ENCODE data around the gene PARP3.
"Not testable (repeated sequence)": the region's sequence is repeated elsewhere in the genome, so short reads cannot be mapped to it uniquely, and the experiment has no call there.

The PARP3 gene

DNA sequence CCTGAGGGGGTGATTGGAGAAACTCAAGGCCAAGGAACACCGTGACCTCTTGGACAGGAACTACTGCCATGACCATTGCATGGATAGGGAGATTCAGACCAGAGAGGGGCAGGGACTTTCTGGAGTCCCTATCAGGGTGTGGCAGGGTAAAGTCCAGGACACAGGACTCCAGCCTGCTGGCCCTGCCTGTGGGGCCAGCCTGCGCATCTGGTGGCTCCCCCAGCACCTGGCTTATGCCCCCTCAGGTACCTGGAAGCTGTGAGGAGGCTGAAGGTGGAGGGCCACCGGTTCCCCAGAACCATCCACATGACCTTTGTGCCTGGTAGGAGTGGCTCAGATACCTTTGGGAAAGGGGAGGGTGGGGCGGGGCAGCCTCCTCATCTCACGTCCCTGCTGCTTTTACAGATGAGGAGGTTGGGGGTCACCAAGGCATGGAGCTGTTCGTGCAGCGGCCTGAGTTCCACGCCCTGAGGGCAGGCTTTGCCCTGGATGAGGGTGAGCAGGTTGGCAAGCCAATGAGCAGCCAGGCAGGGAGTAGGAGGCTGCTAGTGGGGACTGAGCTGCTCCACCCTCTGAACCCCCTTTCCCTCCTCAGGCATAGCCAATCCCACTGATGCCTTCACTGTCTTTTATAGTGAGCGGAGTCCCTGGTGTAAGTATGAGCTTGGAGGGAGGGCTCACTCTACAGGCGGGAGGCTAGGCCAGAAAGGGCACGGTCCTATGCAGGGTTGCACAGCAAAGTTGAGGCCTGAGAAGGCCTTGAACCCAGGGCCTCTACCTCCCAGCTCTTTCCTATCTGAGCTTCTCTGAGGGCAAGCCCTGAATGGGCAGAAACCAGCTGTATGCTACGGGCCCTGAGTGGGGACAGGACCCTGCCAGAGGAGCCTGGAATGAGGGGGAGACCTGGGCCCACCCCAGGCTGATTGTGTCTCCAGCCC, 44.1 kb downstream of the PARP3 start:
- DNase-seq = no peak

DNA sequence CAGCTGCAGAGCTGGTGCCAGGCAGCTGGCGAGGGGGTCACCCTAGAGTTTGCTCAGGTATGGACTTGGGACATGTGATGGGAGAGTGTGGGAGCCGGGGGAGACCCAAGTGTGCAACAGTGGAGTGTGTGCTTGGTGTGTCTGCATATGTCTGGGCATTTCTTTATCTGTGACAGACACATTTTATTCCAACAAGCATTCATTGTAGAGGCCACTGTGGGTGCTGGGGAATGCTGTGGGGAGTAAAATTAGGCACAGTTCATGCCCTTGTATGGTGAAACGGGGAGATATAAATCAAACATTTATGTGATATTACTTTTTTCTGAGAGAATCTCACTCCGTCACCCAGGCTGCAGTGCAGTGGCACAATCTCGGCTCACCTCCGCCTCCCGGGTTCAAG, 45.4 kb downstream of the PARP3 start:
- no peak for DNase-seq

DNA sequence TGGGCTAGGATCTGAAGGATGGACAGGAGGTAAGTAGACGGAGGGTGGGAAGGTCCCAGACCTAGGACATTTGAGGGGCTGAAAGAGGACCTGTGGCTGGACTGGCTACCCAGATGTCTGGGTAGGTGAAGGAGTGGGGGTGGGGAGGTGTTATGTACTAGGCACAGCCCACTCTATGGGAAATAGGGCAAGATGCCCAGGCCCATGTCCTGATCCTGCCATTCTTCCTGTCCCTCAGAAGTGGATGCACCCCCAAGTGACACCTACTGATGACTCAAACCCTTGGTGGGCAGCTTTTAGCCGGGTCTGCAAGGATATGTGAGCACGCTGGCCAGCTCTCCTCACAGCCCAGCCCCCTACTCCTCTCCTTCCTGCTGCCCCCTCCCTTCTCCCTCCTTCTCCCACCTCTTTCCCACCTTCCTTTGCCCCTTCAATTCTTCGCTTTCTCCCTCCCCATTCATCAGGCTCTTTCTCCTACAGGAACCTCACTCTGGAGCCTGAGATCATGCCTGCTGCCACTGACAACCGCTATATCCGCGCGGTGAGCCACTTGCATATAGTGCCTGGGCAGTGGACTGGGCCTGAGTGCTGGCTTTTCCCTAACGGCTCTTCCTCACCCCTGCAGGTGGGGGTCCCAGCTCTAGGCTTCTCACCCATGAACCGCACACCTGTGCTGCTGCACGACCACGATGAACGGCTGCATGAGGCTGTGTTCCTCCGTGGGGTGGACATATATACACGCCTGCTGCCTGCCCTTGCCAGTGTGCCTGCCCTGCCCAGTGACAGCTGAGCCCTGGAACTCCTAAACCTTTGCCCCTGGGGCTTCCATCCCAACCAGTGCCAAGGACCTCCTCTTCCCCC, 46.4 kb downstream of the PARP3 start:
- DNase-seq = no peak

DNA sequence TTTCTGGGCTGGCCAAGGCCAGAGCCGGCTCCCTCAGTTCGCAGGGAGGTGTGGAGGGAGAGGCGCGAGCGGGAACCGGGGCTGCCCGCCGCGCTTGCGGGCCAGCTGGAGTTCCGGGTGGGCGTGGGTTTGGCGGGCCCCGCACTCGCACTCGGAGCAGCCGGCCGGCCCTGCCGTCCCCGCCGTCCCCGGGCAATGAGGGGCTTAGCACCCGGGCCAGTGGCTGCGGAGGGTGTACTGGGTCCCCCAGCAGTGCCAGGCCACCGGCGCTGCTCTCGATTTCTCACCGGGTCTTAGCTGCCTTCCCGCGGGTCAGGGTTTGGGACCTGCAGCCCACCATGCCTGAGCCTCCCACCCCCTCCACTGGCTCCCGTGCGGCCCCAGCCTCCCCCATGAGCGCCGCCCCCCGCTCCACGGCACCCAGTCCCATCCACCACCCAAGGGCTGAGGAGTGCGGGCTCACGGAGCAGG, 48.4 kb downstream of the PARP3 start:
- not testable (repeated sequence) for DNase-seq

DNA sequence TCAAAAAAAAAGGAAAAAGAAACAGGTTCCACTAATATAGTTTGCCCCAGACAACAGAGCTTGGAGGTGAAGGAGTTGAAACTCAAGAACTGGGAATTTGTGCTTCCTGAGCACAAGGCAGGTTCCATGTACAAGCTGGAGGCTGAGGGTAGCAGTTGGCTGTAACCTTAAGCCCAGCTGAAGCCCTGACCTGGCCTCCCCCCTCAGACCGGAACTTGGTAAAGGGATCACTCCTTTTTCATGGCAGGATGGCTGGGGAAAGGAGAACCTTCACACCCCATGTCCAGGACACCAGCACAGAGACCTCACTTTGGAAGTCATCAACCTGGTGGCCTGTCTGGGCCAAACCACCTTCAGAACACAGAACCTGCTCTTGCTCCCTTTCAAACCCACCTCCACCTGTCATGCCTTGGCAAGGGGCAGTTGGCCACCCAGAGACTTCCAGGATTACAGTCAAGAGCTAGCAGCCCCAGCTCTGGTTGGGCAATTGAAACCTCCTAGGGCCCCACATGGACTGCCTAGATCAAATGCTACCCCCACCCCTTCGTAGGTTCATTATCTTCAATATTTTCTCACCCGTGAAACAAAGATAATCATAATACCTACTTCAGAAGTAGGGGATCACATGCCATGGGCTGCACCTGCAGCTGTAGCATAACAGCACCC, 50.0 kb downstream of the PARP3 start:
- no peak for DNase-seq

DNA sequence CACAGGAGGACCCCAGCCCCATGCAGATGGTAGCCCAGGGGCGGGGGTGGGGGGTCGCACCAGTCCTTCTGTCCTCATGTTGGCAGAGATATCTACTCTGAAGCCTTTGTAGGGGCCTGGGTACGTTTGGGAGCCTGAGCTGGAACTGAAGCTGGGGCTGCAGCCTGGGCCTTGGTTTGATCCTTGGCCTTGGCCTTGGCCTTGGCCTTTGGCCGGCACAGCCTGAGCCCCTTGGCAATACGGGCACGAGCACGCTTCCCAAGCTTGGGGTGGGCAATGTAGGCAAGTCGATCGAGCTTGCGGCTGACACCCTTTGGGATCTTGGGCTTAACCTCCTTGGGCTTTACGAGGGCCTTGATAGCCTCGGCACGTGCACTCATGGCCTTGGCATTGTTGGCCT, 51.5 kb downstream of the PARP3 start:
- DNase-seq = not testable (repeated sequence)

DNA sequence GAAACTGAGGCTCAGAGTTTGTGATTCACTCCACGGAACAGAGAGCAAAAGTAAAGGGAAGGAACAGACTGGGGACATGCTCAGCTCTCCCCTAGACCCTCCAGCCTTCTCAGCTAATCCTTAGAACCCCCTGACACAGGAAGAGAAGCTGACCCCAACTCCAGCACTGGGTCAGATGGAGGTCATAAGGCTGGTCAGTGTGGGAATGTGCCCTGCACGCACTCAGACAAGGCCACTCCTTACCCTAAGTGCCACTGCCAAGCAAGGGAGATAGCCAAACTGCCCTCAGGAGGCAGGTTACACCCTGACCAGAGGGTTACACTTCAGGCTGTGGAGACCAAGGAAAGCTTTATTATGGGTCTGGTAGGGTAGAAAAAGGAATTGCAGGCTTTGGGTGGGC, 52.4 kb downstream of the PARP3 start:
- DNase-seq = no peak

DNA sequence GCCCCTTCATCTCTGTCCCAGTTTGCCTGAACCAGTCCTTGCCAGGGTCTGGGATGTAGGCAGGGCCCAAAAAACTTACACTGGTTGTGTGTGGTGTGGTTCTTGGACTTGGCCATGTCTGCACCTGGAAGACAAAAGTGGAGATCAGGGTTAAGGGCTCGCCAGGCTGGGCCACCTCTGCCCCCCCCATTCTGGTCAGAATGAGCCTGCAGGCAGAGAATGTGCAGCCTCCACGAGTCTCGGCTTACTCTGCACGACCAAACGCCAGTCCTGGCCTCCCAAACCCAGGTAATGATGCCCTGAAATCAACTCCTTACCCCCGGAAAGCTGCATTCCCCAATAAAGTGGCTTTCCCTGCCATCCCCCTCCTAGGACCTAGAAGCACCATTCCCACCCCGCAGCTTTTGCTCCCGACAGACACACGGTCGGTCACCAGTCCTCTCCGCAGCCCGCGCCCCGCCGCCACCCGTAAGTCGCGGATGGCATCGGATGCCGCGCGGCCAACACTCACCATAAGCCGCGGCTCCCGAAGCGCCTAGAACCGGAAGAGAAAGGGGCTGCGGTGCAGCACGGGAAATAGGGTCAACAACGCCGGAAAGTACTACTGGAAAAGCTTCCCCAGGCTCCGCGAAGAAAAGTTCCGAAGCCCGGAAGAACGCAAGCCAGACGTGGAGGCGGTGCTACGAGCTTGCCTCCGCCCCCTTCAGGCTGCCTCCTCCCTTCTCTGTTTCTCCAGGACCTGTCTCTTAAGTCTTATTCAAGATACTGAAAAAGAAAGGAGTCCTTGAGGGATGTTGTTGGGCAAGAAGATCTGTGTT, 53.4 kb downstream of the PARP3 start, which contains the start of gene RPL29:
Gene RPL29, minus strand, starts transcription at position 550 of the 818 bp plus-strand sequence. Its CDS starts 434 bp downstream, at position 116.
- DNase-seq = peak; percentile 91 to 95

DNA sequence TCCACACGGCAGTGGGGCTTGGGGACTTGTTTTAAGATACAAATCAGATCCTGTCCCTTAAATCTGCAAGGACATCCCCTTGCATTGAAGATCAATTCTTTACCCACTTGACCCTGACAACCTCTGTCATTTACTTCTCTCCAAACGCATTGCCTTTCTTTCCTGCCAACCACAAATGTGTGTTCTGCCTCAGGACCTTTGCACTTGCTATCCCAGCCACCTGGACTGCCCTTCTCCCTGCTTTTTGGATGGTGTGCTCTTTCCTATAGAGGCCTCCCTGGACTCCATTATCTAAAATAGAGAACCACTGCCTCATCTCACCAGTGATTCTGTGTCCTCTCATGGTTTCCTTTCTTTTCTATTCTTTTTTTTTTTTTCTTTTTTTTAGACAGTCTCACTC, 55.0 kb downstream of the PARP3 start:
- no peak for DNase-seq

DNA sequence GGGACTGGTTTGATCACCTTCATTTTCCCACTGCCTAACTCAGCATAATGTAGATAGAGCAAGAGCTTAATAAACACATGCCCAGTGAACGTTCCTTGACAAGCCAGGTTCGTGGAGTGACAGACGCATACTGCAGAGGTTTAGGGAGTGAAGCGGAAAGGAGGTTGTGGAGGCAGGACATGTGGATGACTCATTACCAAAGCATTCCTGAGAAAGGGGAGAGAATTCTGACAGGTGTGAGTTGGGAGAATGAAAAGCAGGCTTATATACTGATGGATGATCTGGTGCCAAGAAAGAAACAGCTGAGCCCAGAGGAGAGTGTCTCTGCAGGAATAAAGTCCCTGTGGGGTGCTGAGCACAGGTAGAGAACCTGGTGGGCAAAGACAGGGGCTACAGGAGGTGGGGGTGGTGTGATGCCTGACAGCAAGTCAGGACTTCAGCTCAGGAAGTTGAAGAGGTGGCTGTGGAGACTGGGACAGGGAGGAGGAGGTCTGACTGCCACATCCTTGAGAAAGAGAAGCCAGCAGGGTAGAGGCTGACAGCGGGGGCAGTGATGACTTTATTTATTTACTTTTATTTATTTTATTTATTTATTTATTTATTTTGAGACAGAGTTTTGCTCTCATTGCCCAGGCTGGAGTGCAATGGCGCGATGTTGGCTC, 55.9 kb downstream of the PARP3 start:
- no peak for DNase-seq
